Bronchial epithelial cell (primary cell): ENCODE measurements around the gene NIPBL. TPM values are rescaled to one million over a fixed set of nuclear protein-coding genes. Genes with fewer than 3 reads are reported as not detected.

Experiments used
- DNase-seq: peaks from one replicate; pipeline ENCODE4 v3.0.0-alpha.2; 2010; ENCODE audit warnings: low read depth
- FAIRE-seq: peaks from 2 replicates; lab custom pipeline; 2011; peaks lifted over from hg19 to GRCh38; lab: Jason Lieb, UNC
- H3K27me3 ChIP-seq: 2 replicates; pipeline ENCODE4 v1.5.1; 2011; ENCODE audit warnings: low read length; ENCODE audit not compliant: control insufficient read depth, insufficient read depth
- H3K36me3 ChIP-seq: 2 replicates; pipeline ENCODE4 v1.5.1; 2011; ENCODE audit warnings: low read length; ENCODE audit not compliant: control insufficient read depth, insufficient read depth
- H3K4me3 ChIP-seq: 2 replicates; pipeline ENCODE4 v1.5.1; 2011; ENCODE audit warnings: mild to moderate bottlenecking, low read depth, low read length, control low read depth
- CTCF ChIP-seq: IDR thresholded peaks from 2 replicates; pipeline ENCODE4 v1.5.1; 2011; ENCODE audit warnings: mild to moderate bottlenecking, moderate library complexity, low read length, control low read depth, inconsistent platforms; ENCODE audit not compliant: insufficient read depth, severe bottlenecking
- total RNA-seq: library from RNA; depleted of rRNA; stranded (reverse); fragments of >200 nt; gene quantifications from 2 replicates; pipeline ENCODE4 v1.2.1, GENCODE V29; 2014

NIPBL gene
- total RNA-seq: 20.0 and 26.5 TPM in 2 replicates

GRCh38 chr5:36876299-36876964 is at the start of gene NIPBL:
Gene NIPBL, plus strand, starts transcription at chr5:36876769. Its CDS starts 76,928 bp downstream, at chr5:36953697.
- TF ChIP-seq CTCF: no peak

GRCh38 chr5:36832274-36832673 is 44.3 kb upstream of the NIPBL start:
- DNase-seq (no peak), FAIRE-seq (no peak)
- TF ChIP-seq CTCF: no peak
- no peaks in the 10 kb centered on the region for H3K36me3 ChIP-seq
- no peaks in the 10 kb centered on the region for H3K27me3 ChIP-seq
- no peak overlapping the region for H3K4me3 ChIP-seq

More at GRCh38 chr5:36876299-36876964, at the start of gene NIPBL:
- Histone ChIP-seq H3K36me3 (no peaks in the 10 kb centered on the region), H3K27me3 (no peaks in the 10 kb centered on the region), H3K4me3 (peak within 1 kb of the TSS; percentile 94)
- DNase-seq (peak; percentile 85), FAIRE-seq (no peak)

- no peak for DNase-seq
- TF ChIP-seq CTCF: no peak
- no peak for FAIRE-seq
- no peaks in the 10 kb centered on the region for H3K36me3 ChIP-seq
- H3K27me3 ChIP-seq: no peaks in the 10 kb centered on the region
- H3K4me3 ChIP-seq: no peak overlapping the region
Observed at GRCh38 chr5:36836831-36837230, 39.7 kb upstream of the NIPBL start.

GRCh38 chr5:36839489-36840476 is 36.8 kb upstream of the NIPBL start:
- H3K27me3 ChIP-seq: no peaks in the 10 kb centered on the region
- no peak overlapping the region for H3K4me3 ChIP-seq
- no peaks in the 10 kb centered on the region for H3K36me3 ChIP-seq
- DNase-seq (no peak), FAIRE-seq (no peak)
- TF ChIP-seq CTCF: no peak

GRCh38 chr5:36841677-36842076 is 34.9 kb upstream of the NIPBL start:
- DNase-seq (no peak), FAIRE-seq (no peak)
- no peaks in the 10 kb centered on the region for H3K27me3 ChIP-seq

More at GRCh38 chr5:36841677-36842076, 34.9 kb upstream of the NIPBL start:
- TF ChIP-seq CTCF: no peak
- Histone ChIP-seq H3K4me3 (no peak overlapping the region), H3K36me3 (no peaks in the 10 kb centered on the region)
